GM23248 (cell line): ENCODE measurements around the gene CARD10. TPM values are rescaled to one million over a fixed set of nuclear protein-coding genes. Genes with fewer than 3 reads are reported as not detected.

Experiments
- DNase-seq: peaks from one replicate; pipeline ENCODE4 v3.0.0-alpha.2; 2015
- H2AFZ ChIP-seq: fragments of 200-600 bp; sonication (generic); 2 replicates; pipeline ENCODE4 v1.6.1; 2016; ENCODE audit warnings: antibody characterized with exemption
- H3F3A ChIP-seq: fragments of 200-600 bp; sonication (generic); 2 replicates; pipeline ENCODE4 v1.6.1; 2016; ENCODE audit warnings: mild to moderate bottlenecking, antibody characterized with exemption, mixed run types; ENCODE audit not compliant: insufficient read depth
- H3K27ac ChIP-seq: fragments of 200-600 bp; sonication (generic); 2 replicates; pipeline ENCODE4 v1.5.1; 2016; ENCODE audit warnings: mild to moderate bottlenecking
- H3K27me3 ChIP-seq: fragments of 200-600 bp; sonication (generic); replicated peaks from 2 replicates; pipeline ENCODE4 v1.6.1; 2016; ENCODE audit warnings: mild to moderate bottlenecking; ENCODE audit not compliant: insufficient read depth
- H3K36me3 ChIP-seq: fragments of 200-600 bp; sonication (generic); 2 replicates; pipeline ENCODE4 v1.6.1; 2016; ENCODE audit warnings: low read depth, mild to moderate bottlenecking
- H3K4me1 ChIP-seq: fragments of 200-600 bp; sonication (generic); 2 replicates; pipeline ENCODE4 v1.6.1; 2016; ENCODE audit warnings: mild to moderate bottlenecking; ENCODE audit not compliant: insufficient read depth
- H3K4me2 ChIP-seq: fragments of 200-600 bp; sonication (generic); one replicate; pipeline ENCODE4 v1.6.1; 2016; ENCODE audit warnings: mild to moderate bottlenecking; ENCODE audit not compliant: unreplicated experiment
- H3K4me3 ChIP-seq: fragments of 200-600 bp; sonication (generic); 2 replicates; pipeline ENCODE4 v1.5.1; 2016; ENCODE audit warnings: mild to moderate bottlenecking
- H3K79me2 ChIP-seq: fragments of 200-600 bp; sonication (generic); 2 replicates; pipeline ENCODE4 v1.6.1; 2016; ENCODE audit warnings: mild to moderate bottlenecking; ENCODE audit not compliant: insufficient read depth
- H3K9ac ChIP-seq: fragments of 200-600 bp; sonication (generic); 2 replicates; pipeline ENCODE4 v1.6.1; 2016; ENCODE audit warnings: mild to moderate bottlenecking
- H3K9me2 ChIP-seq: fragments of 200-600 bp; sonication (generic); 2 replicates; pipeline ENCODE4 v1.6.1; 2016; ENCODE audit warnings: mixed run types, mild to moderate bottlenecking, moderate library complexity; ENCODE audit not compliant: insufficient read depth
- H3K9me3 ChIP-seq: fragments of 200-600 bp; sonication (generic); one replicate; pipeline ENCODE4 v1.6.1; 2017; ENCODE audit warnings: low read depth
- H4K20me1 ChIP-seq: fragments of 200-600 bp; sonication (generic); 2 replicates; pipeline ENCODE4 v1.6.0; 2016; ENCODE audit not compliant: insufficient read depth
- EZH2 ChIP-seq: fragments of 200-600 bp; sonication (generic); IDR thresholded peaks from 2 replicates; pipeline ENCODE4 v1.6.1; 2018; ENCODE audit warnings: antibody characterized with exemption, mild to moderate bottlenecking; ENCODE audit not compliant: insufficient read depth, poor library complexity, severe bottlenecking
- EZH2phosphoT487 ChIP-seq: fragments of 200-600 bp; sonication (generic); IDR thresholded peaks from 2 replicates; pipeline ENCODE4 v1.6.1; 2018; ENCODE audit warnings: antibody characterized with exemption, moderate library complexity, mild to moderate bottlenecking, low read depth; ENCODE audit not compliant: insufficient read depth
- WGBS, 2 experiments: methylation state at CpG; one replicate each; pipeline ENCODE4 v1.1.6; 2015 to 2017; ENCODE audit warnings: low lambda C conversion rate in 2 of 2, low coverage in 1 of 2; ENCODE audit errors: missing lambda C conversion rate in 2 of 2; 5-methylcytosine and 5-hydroxymethylcytosine counted together
- in situ Hi-C: fragments of 300-500 bp; cut with MboI; formaldehyde crosslinking; loops from 2 replicates; pipeline ENCODE4 v1.15.0; 2020
- polyA plus RNA-seq: library from polyadenylated mRNA; unstranded; fragments of >200 nt; fragmentation: Nextera tagmentation; extraction: Ambion mirVana; gene quantifications from 2 replicates; pipeline ENCODE4 v1.2.1, GENCODE V29; 2016
- total RNA-seq: library from RNA; depleted of rRNA; stranded (reverse); fragments of >200 nt; shearing (Covaris generic); gene quantifications from 2 replicates; pipeline ENCODE4 v1.2.3, GENCODE V29; 2014

CARD10 gene
- total and polyA plus RNA-seq, 2 experiments from 2014 or later: 2.8 to 4.4 TPM

DNA sequence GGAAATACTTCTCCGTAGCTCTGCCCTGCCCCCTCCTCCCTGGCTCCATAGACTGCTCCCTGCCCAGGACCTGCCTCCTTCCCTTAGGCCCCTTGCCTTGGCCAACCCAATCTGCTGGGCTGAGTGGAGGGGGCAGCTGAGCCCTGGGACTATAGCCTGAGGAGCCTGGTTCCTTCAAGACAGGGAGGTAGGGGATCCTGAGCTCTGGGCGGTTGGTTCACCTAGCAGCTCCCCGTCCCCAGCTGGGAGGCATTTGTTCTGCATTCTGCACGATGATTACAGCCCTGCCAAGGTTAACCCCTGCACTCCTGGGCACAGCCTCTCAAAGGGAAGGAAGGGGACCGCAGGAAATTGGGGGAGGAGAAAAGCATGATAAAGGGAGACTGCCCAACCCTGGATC lies 37.5 kb upstream of the CARD10 start:
- Histone ChIP-seq H3K27ac (no peak overlapping the region), H3K4me2 (no peak overlapping the region), H3K27me3 (no peaks in the 10 kb centered on the region), H3K79me2 (peaks cover 19% of the 10 kb centered on the region), H3K9ac (no peak overlapping the region), H2AFZ (no peak overlapping the region), H3K9me2 (no peaks in the 10 kb centered on the region), H3K36me3 (no peaks in the 10 kb centered on the region), H3K9me3 (no peaks in the 10 kb centered on the region), H3F3A (no peaks in the 10 kb centered on the region; the same call in 1 of the 2 replicates), H4K20me1 (no peaks in the 10 kb centered on the region), H3K4me3 (no peak overlapping the region), H3K4me1 (peaks cover 18% of the 10 kb centered on the region)
- in situ Hi-C loops: no loop called here
- TF ChIP-seq EZH2phosphoT487 (no peak), EZH2 (no peak)
- DNase-seq: no peak
- 23 to 40% methylated on average over 5 of the region's 5 CpGs for WGBS, 2 experiments

- no peaks in the 10 kb centered on the region; the same call in 1 of the 2 replicates for H3F3A ChIP-seq
- H3K9ac ChIP-seq: no peak overlapping the region
- 0 out of 2 replicates have a peak, but pooled peaks cover 5% of the 10 kb centered on the region for H3K79me2 ChIP-seq
- no peak overlapping the region for H3K4me3 ChIP-seq
- H4K20me1 ChIP-seq: no peaks in the 10 kb centered on the region
- H3K4me1 ChIP-seq: peaks cover 18% of the 10 kb centered on the region
- no peak for DNase-seq
- H3K27ac ChIP-seq: no peak overlapping the region
- no peak overlapping the region for H2AFZ ChIP-seq
- H3K4me2 ChIP-seq: no peak overlapping the region
- no peaks in the 10 kb centered on the region for H3K9me2 ChIP-seq
- in situ Hi-C loops: no loop called here
- TF ChIP-seq EZH2phosphoT487 (no peak), EZH2 (no peak)
- no peaks in the 10 kb centered on the region for H3K36me3 ChIP-seq
- no peaks in the 10 kb centered on the region for H3K9me3 ChIP-seq
- no peaks in the 10 kb centered on the region for H3K27me3 ChIP-seq
These were observed 35.8 kb upstream of the CARD10 start for GRCh38 chr22:37555029-37555428.

- Histone ChIP-seq H3K36me3 (no peaks in the 10 kb centered on the region), H3K9me2 (no peaks in the 10 kb centered on the region), H4K20me1 (no peaks in the 10 kb centered on the region), H3K9me3 (no peaks in the 10 kb centered on the region), H2AFZ (no peak overlapping the region), H3K27ac (no peak overlapping the region), H3F3A (no peaks in the 10 kb centered on the region; the same call in 1 of the 2 replicates), H3K9ac (no peak overlapping the region), H3K4me2 (no peak overlapping the region), H3K79me2 (no peaks in the 10 kb centered on the region), H3K4me3 (no peak overlapping the region), H3K4me1 (peaks cover 24% of the 10 kb centered on the region), H3K27me3 (no peaks in the 10 kb centered on the region)
- TF ChIP-seq EZH2: no peak
- TF ChIP-seq EZH2phosphoT487: no peak
- WGBS, 2 experiments: 89 to 90% methylated on average over 9 of the region's 9 CpGs
- DNase-seq: no peak
- in situ Hi-C loops: no loop called here
These were observed 34.5 kb upstream of the CARD10 start for GRCh38 chr22:37553725-37554124.

- Histone ChIP-seq H3K9ac (peak overlapping the region; percentile 8), H2AFZ (peak overlapping the region; percentile 24), H3K4me3 (no peak overlapping the region), H3K4me2 (no peak overlapping the region), H3K4me1 (peaks cover 24% of the 10 kb centered on the region), H3K79me2 (no peaks in the 10 kb centered on the region), H3K36me3 (no peaks in the 10 kb centered on the region), H3F3A (no peaks in the 10 kb centered on the region), H3K9me3 (no peaks in the 10 kb centered on the region), H3K9me2 (no peaks in the 10 kb centered on the region), H3K27ac (peak overlapping the region; percentile 9), H3K27me3 (no peaks in the 10 kb centered on the region), H4K20me1 (no peaks in the 10 kb centered on the region)
- 22 to 23% methylated on average over 16 of the region's 16 CpGs for WGBS, 2 experiments
- in situ Hi-C loops: no loop called here
- TF ChIP-seq EZH2phosphoT487: no peak
- TF ChIP-seq EZH2: no peak
- DNase-seq: peak; percentile 61
These were observed 33.4 kb upstream of the CARD10 start for GRCh38 chr22:37552524-37553163.
